ENCODE results near the gene UMAD1.

DNA sequence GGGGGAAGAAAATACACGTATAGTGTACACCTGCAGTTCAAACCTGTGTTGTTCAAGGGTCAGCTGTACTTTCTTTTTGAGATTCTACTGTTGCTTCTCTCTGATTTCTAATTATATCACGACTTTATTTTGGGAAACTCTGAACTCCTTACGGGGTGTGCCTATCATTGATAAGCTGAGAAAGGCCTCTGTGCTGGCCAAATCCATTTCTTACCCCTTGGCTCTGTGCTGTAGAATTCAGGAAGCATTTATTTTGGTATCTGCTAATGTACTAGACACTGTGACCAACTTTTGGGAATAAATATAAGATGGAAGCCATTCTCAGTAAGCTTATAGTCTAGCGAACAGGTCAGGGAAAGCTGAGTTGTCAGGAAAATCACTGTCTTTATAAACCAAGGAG is 104.7 kb downstream of the UMAD1 start:
- TF ChIP-seq, protein P1, sequence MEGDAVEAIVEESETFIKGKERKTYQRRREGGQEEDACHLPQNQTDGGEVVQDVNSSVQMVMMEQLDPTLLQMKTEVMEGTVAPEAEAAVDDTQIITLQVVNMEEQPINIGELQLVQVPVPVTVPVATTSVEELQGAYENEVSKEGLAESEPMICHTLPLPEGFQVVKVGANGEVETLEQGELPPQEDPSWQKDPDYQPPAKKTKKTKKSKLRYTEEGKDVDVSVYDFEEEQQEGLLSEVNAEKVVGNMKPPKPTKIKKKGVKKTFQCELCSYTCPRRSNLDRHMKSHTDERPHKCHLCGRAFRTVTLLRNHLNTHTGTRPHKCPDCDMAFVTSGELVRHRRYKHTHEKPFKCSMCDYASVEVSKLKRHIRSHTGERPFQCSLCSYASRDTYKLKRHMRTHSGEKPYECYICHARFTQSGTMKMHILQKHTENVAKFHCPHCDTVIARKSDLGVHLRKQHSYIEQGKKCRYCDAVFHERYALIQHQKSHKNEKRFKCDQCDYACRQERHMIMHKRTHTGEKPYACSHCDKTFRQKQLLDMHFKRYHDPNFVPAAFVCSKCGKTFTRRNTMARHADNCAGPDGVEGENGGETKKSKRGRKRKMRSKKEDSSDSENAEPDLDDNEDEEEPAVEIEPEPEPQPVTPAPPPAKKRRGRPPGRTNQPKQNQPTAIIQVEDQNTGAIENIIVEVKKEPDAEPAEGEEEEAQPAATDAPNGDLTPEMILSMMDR (IDR thresholded peaks at IDR 0.05), result no peak
- TF ChIP-seq YY1 (IDR thresholded peaks at IDR 0.05; ENCODE audit: low read depth), result no peak
- TF ChIP-seq, protein P2, sequence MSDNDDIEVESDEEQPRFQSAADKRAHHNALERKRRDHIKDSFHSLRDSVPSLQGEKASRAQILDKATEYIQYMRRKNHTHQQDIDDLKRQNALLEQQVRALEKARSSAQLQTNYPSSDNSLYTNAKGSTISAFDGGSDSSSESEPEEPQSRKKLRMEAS (IDR thresholded peaks at IDR 0.05; ENCODE audit: low read depth), result no peak
- TF ChIP-seq POLR2AphosphoS5 (IDR thresholded peaks at IDR 0.05; ENCODE audit: low read depth, low read length), result no peak
- no peak for TF ChIP-seq MXI1 (IDR thresholded peaks at IDR 0.05; ENCODE audit: low read depth, low read length)
